Tongue (tissue), 2 donors: Measurements from ENCODE around the gene FAM13B. TPM values are rescaled to one million over a fixed set of nuclear protein-coding genes. Genes with fewer than 3 reads are reported as not detected.
"Not testable (repeated sequence)": the region's sequence is repeated elsewhere in the genome, so short reads cannot be mapped to it uniquely, and the experiment has no call there.

Experiments
- DNase-seq: peaks from one replicate; pipeline ENCODE4 v3.0.0-alpha.2; 2015
- total RNA-seq: library from RNA; depleted of rRNA; stranded (reverse); fragments of >200 nt; gene quantifications from one replicate; pipeline ENCODE4 v1.2.3, GENCODE V29; 2014

FAM13B gene
- 48.2 TPM for total RNA-seq

- DNase-seq: peak; percentile 90
These were observed at the start of gene FAM13B for GRCh38 chr5:138032572-138033385. Gene FAM13B, minus strand, starts transcription at chr5:138033079. Its CDS starts 13,968 bp downstream, at chr5:138019111.

DNA sequence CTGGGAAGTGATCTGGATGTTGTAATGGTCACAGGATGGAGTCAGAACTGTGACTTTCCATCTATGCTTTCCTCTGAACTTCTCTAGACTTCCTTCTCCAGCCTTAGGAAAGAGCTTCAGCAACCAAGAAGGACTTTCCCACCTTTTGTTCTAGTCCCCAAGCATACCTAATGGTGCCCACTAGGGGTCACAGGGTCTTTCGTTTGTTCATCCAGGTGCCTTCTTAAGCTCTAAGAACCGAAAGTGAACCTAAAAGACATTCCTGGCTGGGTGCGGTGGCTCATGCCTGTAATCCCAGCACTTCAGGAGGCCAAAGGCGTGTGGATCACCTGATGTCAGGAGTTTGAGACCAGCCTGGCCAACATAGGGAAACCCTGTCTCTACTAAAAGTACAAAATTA lies 49.2 kb upstream of the FAM13B start:
- DNase-seq: no peak

GRCh38 chr5:138078006-138078643 lies 45.2 kb upstream of the FAM13B start:
- no peak for DNase-seq

DNA sequence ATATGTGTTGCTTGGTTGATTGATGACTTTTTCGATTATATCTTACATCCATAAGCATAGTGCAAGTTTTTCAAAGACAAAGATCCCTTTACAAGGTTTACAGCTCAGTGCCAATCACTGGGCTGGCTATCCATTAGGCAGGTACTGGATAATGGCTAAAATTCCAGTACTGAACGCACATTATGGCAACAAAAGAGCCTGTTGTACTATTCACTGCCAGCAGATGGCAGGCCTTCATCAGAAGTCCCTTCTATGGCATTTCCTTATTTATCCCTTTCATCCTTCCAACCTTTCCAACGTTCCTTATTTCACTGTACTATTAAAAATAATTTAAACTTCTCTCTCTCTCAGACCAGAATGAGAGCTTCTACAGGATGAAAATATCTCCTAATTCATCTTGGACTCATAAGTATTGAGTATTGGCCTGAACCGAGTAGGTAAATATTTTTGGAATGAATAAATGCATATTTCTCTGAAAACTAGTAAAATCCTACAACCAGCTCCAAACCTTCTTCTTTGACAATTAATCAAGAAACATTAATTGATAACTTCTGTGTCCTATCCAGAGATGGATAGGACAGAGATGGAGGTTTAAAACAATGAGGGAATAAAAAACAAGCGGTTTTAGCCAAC lies 44.3 kb upstream of the FAM13B start:
- DNase-seq: peak; percentile 78

DNA sequence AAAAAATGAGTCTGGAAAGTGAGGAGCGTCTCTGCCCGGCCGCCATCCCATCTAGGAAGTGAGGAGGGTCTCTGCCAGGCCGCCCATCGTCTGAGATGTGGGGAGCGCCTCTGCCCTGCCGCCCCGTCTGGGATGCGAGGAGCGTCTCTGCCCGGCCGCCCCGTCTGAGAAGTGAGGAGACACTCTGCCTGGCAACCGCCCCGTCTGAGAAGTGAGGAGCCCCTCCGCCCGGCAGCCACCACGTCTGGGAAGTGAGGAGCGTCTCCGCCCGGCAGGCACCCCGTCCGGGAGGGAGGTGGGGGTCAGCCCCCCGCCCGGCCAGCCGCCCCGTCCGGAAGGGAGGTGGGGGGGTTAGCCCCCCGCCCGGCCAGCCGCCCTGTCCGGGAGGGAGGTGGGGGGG lies 37.1 kb upstream of the FAM13B start:
- DNase-seq: not testable (repeated sequence)

DNA sequence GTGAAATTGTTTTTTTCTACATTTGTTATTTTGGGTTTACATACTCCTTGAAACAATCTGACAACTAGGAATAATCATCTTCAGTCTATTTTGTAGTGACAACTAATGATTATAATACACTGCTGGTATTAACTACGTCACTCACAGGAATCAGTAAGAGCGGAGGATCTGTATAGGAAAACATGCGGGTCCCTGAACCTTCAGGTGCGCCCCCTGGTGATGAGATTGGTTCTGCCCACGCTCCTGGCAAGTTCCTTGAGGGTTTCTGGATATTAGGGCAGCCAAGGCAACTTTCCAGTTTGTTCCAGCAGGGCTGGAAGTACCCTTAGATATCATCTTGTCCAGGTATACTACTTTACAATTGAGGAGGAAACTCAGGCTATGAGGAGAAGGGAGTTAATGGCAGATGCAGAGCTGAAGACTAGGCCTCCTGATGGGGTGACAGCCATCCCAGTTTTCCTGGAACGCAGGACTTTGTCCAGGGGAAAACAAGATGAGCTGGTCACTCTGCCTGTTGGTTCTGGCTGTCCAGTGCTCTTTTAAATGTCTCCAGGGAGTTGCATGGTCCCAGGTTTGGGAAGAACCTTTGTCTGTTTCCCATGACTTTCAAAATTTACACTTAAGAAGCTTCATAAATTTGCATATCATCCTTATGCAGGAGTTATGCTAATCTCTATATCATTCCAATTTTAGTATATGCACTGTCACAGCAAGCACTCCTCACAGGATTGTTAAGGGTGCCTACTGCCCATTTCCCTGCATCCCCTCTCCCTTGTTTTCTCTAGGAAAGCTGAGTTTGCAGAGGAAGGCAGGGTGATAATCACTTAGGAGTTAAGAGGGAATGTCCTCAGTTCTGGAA lies 36.1 kb upstream of the FAM13B start:
- DNase-seq: peak; percentile 63

DNA sequence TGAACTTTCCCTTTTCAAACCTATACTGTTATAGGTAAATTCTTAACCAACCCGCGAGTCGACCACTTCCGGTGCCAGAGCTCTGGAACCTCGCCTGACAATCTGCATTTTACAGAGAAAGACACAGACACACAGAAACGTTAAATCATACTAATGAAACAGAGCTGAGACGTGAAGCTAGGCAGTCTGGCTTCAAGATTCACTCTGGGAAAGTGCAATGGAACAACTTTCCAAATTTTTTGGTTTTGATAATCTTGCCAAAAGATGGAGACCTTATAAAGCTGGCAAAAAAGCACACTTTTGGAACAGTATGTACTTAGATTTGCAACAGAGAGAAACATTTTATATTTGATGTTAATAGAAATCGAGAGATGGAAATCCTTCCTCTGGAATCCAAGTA lies 35.1 kb upstream of the FAM13B start:
- DNase-seq: no peak

GRCh38 chr5:138065102-138065501 lies 32.2 kb upstream of the FAM13B start:
- no peak for DNase-seq

GRCh38 chr5:138064526-138064925 lies 31.6 kb upstream of the FAM13B start:
- no peak for DNase-seq

- DNase-seq: peak; percentile 14
These were observed 22.1 kb upstream of the FAM13B start for GRCh38 chr5:138054847-138055558.

DNA sequence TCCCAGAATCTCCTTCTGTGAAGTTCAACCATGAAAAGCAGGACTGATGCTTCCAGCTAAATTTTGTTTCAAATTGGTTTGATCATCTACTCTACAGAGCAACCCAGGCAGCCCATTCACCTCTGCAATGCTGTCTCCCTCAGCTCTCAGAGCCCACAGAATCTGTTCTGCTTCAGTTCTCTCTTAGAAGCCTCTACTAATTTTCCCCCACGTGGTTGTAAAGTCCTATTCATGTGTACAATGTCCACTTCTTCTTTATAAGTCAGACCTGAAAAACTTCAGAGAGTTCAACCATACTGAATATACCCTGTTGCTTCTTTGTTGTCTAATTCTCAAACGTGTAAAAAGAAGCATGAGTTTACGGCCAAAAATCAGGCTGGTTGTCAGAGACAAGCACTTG lies 21.3 kb upstream of the FAM13B start:
- DNase-seq: no peak

GRCh38 chr5:138053554-138053953 lies 20.7 kb upstream of the FAM13B start:
- no peak for DNase-seq

GRCh38 chr5:138052718-138053117 lies 19.8 kb upstream of the FAM13B start:
- DNase-seq: not testable (repeated sequence)

DNA sequence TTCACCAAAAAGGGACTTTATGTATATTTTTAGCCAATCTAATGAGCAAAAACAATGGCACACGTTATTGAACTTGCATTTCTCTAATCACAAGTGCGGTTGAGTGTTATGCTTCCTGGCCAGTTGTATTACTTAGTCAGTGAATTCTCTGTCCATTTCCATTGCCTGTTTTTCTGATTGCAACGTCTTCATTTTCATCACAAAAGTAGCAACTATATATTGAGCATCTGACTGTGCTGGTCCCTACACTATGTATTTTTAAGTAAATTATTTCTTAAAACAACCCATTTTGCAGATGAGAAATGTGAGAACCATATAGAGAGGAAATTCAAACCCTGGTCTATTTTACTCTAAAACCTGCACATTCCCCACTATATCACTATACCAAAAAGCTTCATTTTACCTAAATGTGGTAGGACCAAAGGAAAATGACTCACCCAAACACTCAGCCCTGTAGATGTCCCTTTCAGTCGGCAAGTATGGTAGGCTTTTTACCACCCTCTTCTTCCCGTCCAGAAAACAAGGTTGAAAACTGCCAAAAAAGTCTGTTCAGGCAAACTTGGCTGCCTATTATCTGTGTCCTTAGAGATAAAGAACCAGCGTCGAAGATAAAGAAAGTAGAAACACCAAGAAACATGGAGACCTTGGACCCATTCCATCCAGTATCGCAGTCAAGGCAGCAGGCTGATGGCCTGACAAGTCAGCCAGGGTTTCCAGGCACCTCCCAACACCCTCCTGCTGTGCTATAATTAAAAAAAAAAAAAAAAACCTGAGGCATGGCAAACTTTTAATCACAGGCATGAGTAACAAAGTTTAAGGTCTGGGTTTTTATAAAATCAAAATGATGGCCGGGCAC lies 18.8 kb upstream of the FAM13B start:
- no peak for DNase-seq

- DNase-seq: not testable (repeated sequence)
These were observed 12.4 kb upstream of the FAM13B start for GRCh38 chr5:138045283-138045682.

GRCh38 chr5:138038826-138039225 lies 5.9 kb upstream of the FAM13B start:
- no peak for DNase-seq

- no peak for DNase-seq
These were observed 5.2 kb upstream of the FAM13B start for GRCh38 chr5:138037907-138038633.

- no peak for DNase-seq
These were observed 4.4 kb upstream of the FAM13B start for GRCh38 chr5:138037271-138037670.

DNA sequence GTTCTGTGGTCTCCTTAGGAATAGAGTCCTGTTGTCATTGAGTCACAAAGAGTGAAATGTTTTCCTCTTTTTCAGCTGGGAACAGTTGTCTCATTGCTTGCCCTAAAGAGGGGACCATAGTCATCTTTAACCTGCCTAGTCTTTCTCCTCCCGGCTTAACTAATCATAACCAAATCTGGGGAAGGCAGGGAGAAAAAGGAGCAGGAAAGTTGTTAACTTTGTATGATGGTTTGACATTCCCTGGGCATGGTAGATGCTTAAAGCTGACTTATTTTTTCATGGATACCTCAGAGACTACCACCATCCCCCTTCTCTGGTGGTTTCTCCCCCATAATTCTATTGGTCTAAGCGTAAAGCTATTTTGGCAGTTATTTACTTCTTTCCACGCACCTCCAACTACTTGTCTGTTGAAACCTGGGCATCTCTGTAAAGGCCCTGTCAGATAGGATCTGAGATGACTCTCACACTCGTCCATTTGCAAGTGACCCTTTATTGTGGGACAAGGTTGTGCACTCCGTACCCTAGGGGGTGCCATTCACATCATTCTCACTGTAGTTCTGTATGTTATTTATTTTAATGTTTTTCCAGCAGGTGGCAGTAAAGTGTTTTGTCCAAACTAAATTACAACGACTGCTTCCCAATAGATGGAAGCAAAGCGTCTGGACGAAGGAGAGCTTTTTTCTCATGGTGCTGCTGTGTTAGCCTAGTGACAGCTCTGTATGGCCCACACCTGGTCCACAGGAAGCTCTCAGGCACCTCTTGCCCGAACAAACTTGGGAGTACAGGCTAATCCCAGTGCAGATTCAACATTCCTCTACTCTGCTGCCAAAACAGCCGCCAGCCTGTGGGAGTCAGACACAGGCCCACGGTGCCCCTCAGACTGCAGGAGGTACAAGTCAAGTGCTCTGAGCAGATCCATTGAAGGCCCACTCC lies 3.0 kb upstream of the FAM13B start:
- DNase-seq: peak; percentile 92
